Measurements from ENCODE around the gene FN3KRP.
A peak's percentile ranks its signal among the peaks of the same experiment; 100 is the strongest.

Gene FN3KRP

DNA sequence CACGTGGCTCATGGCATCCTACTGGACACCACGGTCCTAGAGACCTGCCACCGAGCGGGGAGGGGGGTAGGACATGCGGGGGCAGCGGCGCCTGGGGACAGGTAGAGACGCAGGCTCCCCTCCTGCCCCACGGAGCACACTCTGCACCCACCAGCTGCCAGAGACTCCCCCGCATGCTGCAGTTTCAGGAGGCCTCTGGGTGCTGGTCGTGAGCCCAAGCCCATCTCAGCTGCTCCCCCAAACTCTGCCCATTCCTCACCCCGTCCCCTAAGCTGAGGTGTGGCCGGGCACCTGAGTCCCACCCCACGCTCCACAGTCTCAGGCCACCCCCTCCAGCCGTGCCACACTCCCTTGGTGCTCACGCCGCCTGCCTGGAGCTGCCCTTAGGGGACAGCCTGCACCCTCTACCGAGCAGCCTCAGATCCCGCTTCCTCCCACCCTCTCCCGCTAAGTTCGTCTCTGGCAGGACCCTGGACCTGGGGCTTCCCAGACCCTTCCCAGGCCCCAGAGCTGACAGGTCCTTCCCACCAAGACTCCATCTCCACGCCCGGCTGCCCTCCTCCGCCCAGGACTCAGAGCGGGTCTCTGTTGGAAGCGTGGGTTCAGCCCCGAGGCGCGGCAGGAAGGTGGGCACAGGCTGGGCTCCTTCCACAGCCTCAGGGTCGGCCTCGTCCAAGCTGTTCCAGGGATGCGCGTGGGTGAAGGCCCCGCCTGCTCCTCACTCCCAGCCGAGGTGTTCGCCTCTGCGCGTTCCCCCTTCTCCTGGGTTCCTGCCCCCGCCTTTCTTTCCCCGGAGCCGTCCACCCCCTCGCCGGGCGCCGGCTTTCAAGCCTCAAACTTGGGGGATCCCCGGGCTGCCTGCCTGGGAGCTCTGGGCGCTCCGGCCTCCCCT, 19.3 kb upstream of the FN3KRP start:
- DNase-seq (peak; percentile 23), ATAC-seq (no peak)
- Mint-ChIP-seq H3K27me3 (no peaks in the 10 kb centered on the region), H3K27ac (no peak overlapping the region), H3K4me3 (peak overlapping the region; percentile 26), H3K36me3 (ENCODE audit: low read depth) (peaks cover 7% of the 10 kb centered on the region), H3K4me1 (peaks cover 7% of the 10 kb centered on the region), H3K9me3 (peaks cover 7% of the 10 kb centered on the region)

DNA sequence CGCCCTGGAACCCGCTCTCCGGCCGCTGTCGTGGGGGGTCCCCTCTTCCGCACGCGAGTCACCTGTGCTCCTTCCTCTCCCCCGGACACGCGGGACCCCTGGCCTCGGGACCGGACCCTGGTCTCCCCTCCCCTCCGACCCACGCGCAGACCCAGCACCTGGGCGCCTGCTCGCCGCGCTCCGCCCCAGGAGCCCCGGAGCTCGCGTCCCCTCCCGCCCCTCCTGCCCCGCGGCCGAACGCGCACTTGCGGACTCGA, 18.8 kb upstream of the FN3KRP start:
- Mint-ChIP-seq H3K4me3 (no peak overlapping the region), H3K27me3 (no peaks in the 10 kb centered on the region)

DNA sequence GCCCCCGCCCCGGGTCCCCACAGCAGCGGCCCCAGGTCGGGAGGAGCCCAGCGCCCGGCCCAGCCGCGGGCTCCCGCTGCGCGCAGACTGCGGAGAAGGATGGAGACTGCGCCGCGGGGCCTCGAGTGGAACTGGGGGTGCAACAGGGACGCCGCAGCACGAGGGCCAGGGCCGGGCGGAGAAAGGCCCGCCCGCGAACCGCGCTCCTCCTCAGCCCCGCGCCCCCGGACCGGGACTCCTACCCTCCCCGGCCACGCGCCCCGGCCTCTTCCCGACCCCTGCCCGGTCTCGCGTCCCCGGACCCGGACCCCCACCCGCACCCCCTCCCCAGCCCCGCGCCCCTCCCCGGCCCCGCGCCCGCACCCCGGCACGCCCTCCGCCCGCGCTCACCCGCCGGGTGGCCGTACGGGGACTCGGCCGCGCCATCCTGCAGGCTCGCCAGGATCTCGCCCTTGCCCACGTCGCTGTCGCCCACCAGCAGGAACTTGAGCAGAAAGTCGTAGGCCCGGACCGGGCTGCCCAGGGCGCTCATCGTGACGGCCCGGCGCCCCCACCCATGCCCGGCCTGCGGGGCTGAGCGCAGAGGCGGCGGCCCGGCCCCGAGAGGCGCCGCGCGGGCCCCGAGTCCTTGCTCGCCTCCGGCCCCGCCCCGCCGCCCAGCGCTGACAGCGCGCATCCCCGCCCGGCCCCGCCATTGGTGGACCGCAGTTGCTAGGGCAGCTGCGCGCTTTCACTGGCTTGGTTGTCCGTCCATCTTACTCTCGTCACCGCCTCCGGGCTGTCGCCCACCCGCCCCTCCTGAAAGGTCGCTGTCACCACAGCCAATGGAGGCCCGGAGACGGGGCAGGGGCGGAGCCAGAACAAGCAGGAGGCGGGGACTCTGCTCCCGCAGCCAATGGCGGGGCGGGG, 18.2 kb upstream of the FN3KRP start, which contains the start of gene RAB40B:
Gene RAB40B, minus strand, starts transcription at position 634 of the 909 bp plus-strand sequence. Its CDS starts 102 bp downstream, at position 532.
- no peaks in the 10 kb centered on the region for H3K27me3 Mint-ChIP-seq
- H3K4me1 Mint-ChIP-seq, result peaks cover 7% of the 10 kb centered on the region
- H3K9me3 Mint-ChIP-seq, result peaks cover 7% of the 10 kb centered on the region
- H3K27ac Mint-ChIP-seq, result peak within 1 kb of the TSS; percentile 72
- peaks cover 7% of the 10 kb centered on the region for H3K36me3 Mint-ChIP-seq (ENCODE audit: low read depth)
- H3K4me3 Mint-ChIP-seq, result peak within 1 kb of the TSS; percentile 75
- ATAC-seq, result peak; percentile 98
- peak; percentile 97 for DNase-seq

More for the DNA sequence above, 18.8 kb upstream of the FN3KRP start:
- Mint-ChIP-seq H3K9me3 (peaks cover 7% of the 10 kb centered on the region), H3K36me3 (ENCODE audit: low read depth) (peaks cover 7% of the 10 kb centered on the region), H3K4me1 (peaks cover 7% of the 10 kb centered on the region), H3K27ac (no peak overlapping the region)
- DNase-seq (no peak), ATAC-seq (no peak)

DNA sequence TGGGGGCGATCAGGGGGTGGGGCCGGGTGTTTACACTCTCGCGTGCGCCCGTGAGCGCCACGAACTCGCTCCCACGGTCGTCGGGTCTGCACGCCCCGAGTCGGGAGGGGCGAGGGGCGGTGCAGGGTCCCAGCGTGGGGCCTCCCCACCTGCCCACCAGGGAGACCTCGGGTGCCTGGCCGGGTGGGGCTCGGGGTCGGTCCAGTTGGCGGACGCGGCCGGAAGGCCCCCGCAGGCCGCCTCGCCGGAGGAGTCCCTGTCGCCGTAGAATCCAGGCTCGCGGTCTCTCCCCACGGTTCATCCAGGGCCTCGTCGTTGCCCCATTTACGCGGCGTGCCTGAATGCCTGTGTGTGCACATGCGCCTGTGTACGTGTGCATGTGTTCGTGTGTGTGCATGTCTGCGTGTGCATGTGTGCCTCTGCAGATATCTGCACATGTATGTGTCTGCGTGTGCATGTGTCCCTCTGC, 17.5 kb upstream of the FN3KRP start:
- Mint-ChIP-seq H3K36me3 (ENCODE audit: low read depth) (peaks cover 7% of the 10 kb centered on the region), H3K4me3 (peak overlapping the region; percentile 75), H3K9me3 (peaks cover 7% of the 10 kb centered on the region), H3K27ac (peak overlapping the region; percentile 72), H3K4me1 (peaks cover 7% of the 10 kb centered on the region), H3K27me3 (no peaks in the 10 kb centered on the region)
- no peak for ATAC-seq
- DNase-seq, result no peak

DNA sequence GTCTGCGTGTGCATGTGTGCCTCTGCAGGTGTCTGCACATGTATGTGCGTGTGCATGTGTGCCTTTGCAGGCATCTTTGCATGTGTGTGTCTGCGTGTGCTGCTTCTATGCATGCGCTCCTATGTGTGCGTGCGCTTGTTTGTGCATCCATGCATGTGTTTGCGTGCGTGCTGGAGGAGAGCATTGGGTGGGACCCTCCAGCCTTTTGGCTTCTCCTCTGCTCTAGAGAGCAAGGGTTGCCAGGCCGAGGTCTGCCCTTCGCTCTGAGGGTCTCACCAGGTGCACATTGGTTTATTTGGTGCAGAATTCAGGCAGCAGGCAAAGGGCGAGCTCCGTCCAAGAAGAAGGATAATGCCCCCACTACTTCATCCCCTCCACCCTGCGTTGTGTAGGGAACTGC, 17.0 kb upstream of the FN3KRP start:
- Mint-ChIP-seq H3K9me3 (peaks cover 4% of the 10 kb centered on the region), H3K27ac (no peak overlapping the region), H3K4me3 (peak overlapping the region; percentile 75), H3K4me1 (peaks cover 7% of the 10 kb centered on the region), H3K27me3 (no peaks in the 10 kb centered on the region), H3K36me3 (ENCODE audit: low read depth) (peaks cover 3% of the 10 kb centered on the region)
- DNase-seq, result no peak
- ATAC-seq, result no peak

DNA sequence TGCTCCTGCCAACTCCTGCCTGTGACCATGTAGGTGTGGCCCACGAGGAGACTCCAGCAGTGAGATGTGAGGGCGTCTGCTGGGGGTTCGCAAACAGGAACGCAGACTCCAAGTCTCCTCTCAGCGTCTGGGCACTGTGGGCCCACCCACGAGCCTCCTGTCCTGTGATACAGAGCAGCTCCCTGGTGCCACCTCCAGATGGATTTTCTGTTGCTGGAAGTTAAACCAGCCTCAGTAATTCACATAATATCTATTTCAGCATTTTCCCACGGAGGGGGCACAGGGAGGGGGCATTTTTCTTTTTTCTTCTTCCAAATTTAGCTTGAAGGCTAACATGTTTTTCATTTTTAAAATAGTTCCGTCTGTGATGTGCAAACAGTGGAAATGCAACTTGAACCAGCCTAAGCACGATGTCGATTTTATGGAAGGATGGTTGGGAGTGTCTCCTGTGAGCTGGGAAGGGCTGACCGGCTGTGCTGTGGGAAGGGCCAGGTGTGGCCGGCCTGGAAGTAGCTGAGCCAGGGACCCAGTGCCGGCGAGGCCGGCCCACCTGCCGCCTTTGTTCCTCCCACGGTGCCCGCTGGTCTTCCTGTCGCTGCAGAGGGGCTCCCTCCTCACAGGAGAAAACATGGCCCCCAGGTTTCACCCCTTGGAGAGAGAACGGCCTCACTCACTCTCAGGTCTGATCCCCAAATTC, 14.1 kb upstream of the FN3KRP start:
- Mint-ChIP-seq H3K4me3 (no peak overlapping the region), H3K4me1 (peaks cover 4% of the 10 kb centered on the region), H3K27ac (no peak overlapping the region), H3K36me3 (ENCODE audit: low read depth) (no peaks in the 10 kb centered on the region), H3K27me3 (no peaks in the 10 kb centered on the region), H3K9me3 (no peaks in the 10 kb centered on the region)
- no peak for ATAC-seq
- no peak for DNase-seq

DNA sequence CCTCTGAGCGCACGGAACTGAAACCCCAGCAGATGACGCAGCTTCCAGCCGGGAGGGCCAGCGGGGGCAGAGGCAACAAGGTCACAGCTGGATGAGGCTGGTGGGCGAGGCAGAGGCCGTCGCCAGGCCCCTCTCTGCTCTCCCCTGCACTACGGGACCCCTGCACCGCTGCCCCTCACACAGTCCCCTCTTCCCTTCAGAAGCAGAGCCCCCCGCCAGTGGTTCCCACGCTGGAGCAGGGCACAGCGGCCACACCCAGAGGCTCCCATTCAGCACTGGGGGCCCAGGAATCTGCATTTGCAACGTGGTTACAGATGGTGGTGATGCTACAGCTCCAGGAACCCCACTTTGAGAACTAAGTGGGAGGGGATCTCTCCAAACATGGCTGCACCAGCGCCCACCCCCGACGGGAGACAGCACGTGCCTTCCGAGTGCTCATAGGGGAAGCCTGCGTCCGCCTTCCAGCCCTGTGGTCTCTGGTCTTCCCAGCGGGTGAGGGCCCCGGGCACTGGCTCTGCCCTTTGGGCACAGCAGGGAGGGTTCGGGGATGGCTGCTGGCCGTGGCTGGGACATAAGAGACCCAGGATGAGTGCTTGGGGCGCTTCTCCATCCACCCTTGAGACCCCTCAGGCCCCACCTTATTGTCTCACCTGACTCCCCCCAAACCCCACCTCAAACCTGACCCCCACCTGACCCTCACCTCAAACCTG, 13.3 kb upstream of the FN3KRP start:
- Mint-ChIP-seq H3K4me1 (peaks cover 11% of the 10 kb centered on the region), H3K27ac (no peak overlapping the region), H3K36me3 (ENCODE audit: low read depth) (no peaks in the 10 kb centered on the region), H3K9me3 (no peaks in the 10 kb centered on the region), H3K27me3 (no peaks in the 10 kb centered on the region), H3K4me3 (no peak overlapping the region)
- no peak for ATAC-seq
- no peak for DNase-seq

DNA sequence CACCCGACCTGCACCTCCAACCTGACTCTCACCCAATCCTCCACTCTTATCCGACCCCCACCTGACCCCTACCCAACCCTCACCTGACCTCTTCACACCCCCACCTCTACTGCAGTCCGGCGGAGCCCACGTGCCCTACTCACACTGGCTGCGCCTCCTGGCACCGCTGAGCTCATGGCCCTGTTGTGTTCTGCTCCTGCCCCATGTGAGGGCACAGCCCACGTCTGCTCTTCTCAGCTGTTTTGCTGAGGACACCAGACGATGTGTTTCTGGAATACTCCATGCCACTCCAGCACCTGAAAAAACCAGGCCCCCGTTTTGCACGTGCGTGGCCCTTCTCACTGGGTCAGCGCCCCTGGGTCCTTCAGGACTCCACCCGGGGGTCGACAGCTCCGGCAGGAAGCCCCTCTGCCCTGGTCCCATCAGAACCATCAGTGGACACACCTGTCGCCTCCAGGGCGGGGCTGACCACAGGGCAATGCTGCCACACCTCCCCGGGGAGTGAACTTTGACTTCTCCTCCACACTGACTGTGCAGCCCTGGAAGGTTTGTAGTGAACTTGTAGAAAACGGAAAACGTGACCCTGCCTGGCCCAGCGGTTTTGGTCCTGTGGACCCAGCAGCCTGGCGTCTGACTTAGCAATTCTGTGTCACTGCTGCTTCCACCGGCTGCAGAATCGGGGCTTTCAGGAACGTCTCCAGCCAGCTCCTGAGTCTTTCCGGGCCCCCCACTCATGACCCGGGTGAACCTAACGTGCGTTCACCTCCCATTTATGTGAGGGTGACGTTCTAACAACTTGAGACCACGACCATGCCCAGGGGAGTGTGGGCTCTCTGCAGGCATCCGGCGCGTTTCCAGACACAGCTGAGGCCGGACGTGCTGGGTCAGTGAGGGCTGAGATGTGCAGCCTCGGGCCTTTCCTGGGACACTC, 12.3 kb upstream of the FN3KRP start:
- ATAC-seq, result no peak
- Mint-ChIP-seq H3K4me3 (no peak overlapping the region), H3K9me3 (no peaks in the 10 kb centered on the region), H3K27ac (no peak overlapping the region), H3K4me1 (peaks cover 9% of the 10 kb centered on the region), H3K27me3 (no peaks in the 10 kb centered on the region), H3K36me3 (ENCODE audit: low read depth) (no peaks in the 10 kb centered on the region)
- no peak for DNase-seq

DNA sequence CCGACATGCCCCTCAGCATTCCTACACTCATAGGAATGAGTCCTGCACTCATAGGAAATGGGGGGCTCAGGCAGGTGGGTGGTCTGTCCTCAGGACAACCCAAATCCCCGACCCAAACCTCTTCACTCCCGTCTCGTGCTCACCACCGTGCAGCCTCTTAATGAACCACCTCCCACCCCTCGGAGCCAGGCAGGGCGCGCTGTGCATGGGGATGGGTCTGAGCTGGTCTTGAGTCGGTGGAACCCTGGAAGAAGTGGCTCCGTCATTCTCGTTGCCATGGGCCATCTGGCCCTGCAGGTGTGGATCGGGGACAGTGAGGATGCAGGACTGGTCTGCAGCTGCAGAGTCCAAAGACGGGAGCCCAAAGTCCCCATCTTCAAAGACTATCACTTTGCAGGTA, 11.6 kb upstream of the FN3KRP start:
- Mint-ChIP-seq H3K27ac (no peak overlapping the region), H3K9me3 (no peaks in the 10 kb centered on the region), H3K27me3 (no peaks in the 10 kb centered on the region), H3K36me3 (ENCODE audit: low read depth) (no peaks in the 10 kb centered on the region), H3K4me1 (peaks cover 6% of the 10 kb centered on the region), H3K4me3 (no peak overlapping the region)
- DNase-seq, result no peak
- ATAC-seq, result no peak

DNA sequence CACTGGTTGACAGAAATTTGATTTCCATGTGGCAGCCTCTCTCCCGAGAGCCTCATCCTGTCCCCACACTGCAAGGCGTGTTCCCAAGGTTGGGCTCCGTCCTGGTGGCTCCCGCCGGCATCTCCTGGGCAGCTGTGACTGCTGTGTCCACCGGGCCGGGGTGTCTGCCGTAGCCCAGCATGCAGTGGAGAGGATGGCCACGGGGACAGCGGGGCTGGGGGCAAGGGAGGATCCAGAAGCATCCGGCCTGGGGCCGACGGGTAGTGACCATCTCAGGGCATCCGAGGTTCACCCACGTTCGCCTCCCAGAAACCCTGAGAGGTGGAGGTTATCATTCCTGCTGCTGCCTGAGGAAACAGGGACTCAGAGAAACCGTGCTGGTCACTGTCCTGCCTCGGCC, 10.8 kb upstream of the FN3KRP start:
- Mint-ChIP-seq H3K27me3 (no peaks in the 10 kb centered on the region), H3K36me3 (ENCODE audit: low read depth) (no peaks in the 10 kb centered on the region), H3K9me3 (no peaks in the 10 kb centered on the region), H3K4me3 (no peak overlapping the region), H3K27ac (no peak overlapping the region), H3K4me1 (peaks cover 6% of the 10 kb centered on the region)
- DNase-seq (no peak), ATAC-seq (no peak)

DNA sequence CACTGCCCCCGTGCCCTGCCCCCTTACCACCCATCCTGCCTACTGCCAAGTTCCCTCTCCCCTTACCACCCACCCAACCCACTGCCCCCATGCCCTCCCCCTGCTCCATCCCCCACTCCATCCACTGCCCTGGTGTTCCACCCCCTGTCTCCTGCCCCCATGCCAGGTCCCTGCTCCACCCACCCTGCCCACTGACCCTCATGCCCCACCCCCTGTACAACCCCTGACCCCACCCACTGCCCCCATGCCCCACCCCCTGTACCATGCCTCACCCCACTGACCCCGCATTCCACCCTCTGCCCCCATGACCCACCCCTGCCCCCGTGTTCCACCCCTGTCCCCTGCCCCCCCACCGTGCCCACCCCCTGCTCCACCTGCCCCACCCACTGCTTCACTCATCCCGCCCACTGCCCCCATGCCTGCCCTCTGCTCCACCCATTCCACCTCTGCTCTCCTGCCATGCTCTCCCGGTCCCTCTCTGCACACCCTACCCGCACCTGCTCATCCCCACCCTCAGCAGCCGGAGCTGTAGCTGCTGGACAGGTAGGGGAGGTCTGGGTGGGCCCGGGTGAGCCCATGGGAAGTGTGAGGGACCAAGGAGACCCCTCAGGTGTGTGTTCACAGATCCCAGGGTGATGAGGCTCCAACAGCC, 7.4 kb upstream of the FN3KRP start:
- Mint-ChIP-seq H3K4me1 (peaks cover 6% of the 10 kb centered on the region), H3K27ac (no peak overlapping the region), H3K4me3 (no peak overlapping the region), H3K27me3 (no peaks in the 10 kb centered on the region), H3K36me3 (ENCODE audit: low read depth) (no peaks in the 10 kb centered on the region), H3K9me3 (no peaks in the 10 kb centered on the region)
- ATAC-seq (no peak), DNase-seq (no peak)

DNA sequence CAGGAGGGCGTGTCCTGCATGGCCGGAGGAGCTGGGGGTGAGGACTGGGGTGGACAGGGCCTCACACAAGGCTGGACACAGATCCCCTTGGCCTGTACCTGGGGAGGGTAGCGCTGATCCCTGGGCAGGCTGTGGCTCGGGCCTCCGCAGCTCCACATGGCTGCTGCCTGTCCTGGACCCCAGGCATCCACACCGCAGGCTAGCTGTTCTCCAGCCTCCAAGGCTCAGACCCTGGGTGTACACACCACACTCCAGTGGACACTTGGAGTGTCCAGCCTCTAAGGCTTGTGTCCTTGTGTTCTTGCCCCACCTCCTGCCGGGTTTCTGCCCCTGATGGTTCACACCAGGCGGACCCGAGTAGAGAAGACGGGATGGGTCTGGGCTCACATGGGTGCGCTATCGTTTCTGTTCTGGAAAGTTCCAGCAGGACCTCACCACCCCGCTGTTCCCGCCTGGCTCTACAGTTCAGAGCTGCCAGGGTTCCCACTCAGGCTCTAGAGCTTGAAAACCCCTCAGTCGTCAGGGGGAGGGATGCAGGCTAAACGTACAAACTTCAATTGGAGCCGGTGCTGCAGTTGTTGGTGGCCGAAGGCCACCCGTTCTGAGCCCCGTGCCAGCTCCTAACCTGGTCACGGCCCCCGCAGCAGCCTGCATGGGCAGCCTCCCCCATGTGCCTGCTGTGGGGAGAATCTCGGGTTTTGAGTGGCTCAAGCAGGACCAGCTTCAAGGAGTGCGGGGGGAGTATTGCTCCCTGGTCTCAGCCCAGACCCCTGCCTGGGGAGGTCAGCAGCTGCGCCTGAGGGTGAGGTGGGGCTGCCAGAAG, 6.6 kb upstream of the FN3KRP start:
- Mint-ChIP-seq H3K4me3 (no peak overlapping the region), H3K27ac (no peak overlapping the region), H3K4me1 (peaks cover 6% of the 10 kb centered on the region), H3K9me3 (no peaks in the 10 kb centered on the region), H3K36me3 (ENCODE audit: low read depth) (no peaks in the 10 kb centered on the region), H3K27me3 (no peaks in the 10 kb centered on the region)
- ATAC-seq (no peak), DNase-seq (no peak)

Data from activated naive CD8-positive, alpha-beta T cell treated with anti-CD3 and anti-CD28 coated beads, Interleukin-2, amount 50 U/mL, for 24 hours (primary cell).